Measurements from ENCODE around the gene TEC. TPM values are rescaled to one million over a fixed set of nuclear protein-coding genes. Genes with fewer than 3 reads are reported as not detected.

TEC gene
- total and polyA plus RNA-seq, 2 of the 8 experiments (the other 6 are each of a cell fraction or from before 2014, with no cell fraction given), result 0.73 to 1.8 TPM

DNA sequence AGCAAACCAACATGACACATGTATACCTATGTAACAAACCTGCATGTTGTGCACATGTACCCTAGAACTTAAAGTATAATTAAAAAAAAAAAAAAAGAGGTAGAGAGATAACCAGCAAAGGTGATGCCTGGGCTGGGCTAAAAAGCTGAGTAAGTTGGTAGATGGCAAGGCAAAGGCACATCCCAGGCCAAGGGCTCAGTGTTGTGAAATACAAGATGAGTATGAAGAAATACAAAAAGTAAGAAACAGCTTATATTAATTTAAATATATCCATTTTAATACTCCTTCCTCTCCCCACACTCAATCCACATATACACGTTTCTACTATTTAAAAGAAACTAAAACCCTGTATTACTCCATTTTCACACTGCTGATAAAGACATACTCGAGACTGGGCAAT is 25.8 kb downstream of the TEC start:
- no peaks in the 10 kb centered on the region for H3K4me1 ChIP-seq (replicated peaks in 1 of 4; ENCODE audit: control insufficient read depth in 3 of 4, insufficient read depth in 4 of 4, low read length in 3 of 4)
- H3K56ac ChIP-seq (replicated peaks; ENCODE audit: insufficient read length, low read depth, low read length), result no peak overlapping the region
- no peaks in the 10 kb centered on the region for H3K23me2 ChIP-seq (ENCODE audit: low read depth, low read length)
- no peak overlapping the region for H3K14ac ChIP-seq (ENCODE audit: insufficient read length)
- no peak overlapping the region for H2BK5ac ChIP-seq (ENCODE audit: low read depth, low read length)
- ChIA-PET CTCF (ENCODE audit: partially characterized antibody) (interaction anchor here (0.8 kb wide), 1 partner anchor 18 kb away, joined by 3 read pairs; no protein-coding TSS in a partner anchor), POLR2A (ENCODE audit: partially characterized antibody) (no interaction called here)
- no peak overlapping the region for H2AK5ac ChIP-seq (ENCODE audit: low read depth, low read length)
- no peak for FAIRE-seq
- H3K79me2 ChIP-seq (ENCODE audit: control insufficient read depth in 1 of 2, insufficient read depth in 2 of 2, low read length in 2 of 2), result no peaks in the 10 kb centered on the region
- no peak overlapping the region for H4K8ac ChIP-seq (ENCODE audit: extremely low read depth, insufficient read depth, low read length)
- WGBS, 2 experiments (ENCODE audit: extremely low coverage in 1 of 2, insufficient coverage in 1 of 2, insufficient read length in 1 of 2, insufficient replicate concordance in 2 of 2, low coverage in 1 of 2, low lambda C conversion rate in 2 of 2, missing lambda C conversion rate in 1 of 2), result 89 to 100% methylated on average over 1 to 2 of the region's 2 CpGs
- no peak overlapping the region for H2BK20ac ChIP-seq (ENCODE audit: low read length)
- no peak overlapping the region for H2BK120ac ChIP-seq (replicated peaks; ENCODE audit: low read depth, low read length)
- no peaks in the 10 kb centered on the region for H3K27me3 ChIP-seq (replicated peaks in 1 of 4; ENCODE audit: control insufficient read depth in 3 of 4, extremely low read depth in 1 of 4, insufficient read depth in 3 of 4, low read length in 3 of 4)
- H2AFZ ChIP-seq (ENCODE audit: low read length), result no peak overlapping the region
- H2BK12ac ChIP-seq (ENCODE audit: low read depth, low read length), result no peak overlapping the region
- no peaks in the 10 kb centered on the region for H3K9me3 ChIP-seq (ENCODE audit: insufficient read depth in 2 of 2, low read depth in 1 of 2, low read length in 1 of 2)
- no peak overlapping the region for H3K4ac ChIP-seq (replicated peaks; ENCODE audit: insufficient read length, low read depth, low read length)
- no peak overlapping the region for H3K18ac ChIP-seq (ENCODE audit: extremely low read depth, low read length)
- no peak overlapping the region for H3K27ac ChIP-seq (ENCODE audit: low read depth, low read length)
- no peaks in the 10 kb centered on the region; the same call in 1 of the 2 replicates for H3K79me1 ChIP-seq (ENCODE audit: low read depth, low read length)
- no peak overlapping the region for H2BK15ac ChIP-seq (ENCODE audit: low read length)
- no peak overlapping the region for H3K4me3 ChIP-seq (ENCODE audit: extremely low read depth in 1 of 4, insufficient read depth in 2 of 4, low read depth in 3 of 4, low read length in 4 of 4)
- no peak overlapping the region for H4K5ac ChIP-seq (ENCODE audit: insufficient read length, low read depth, low read length)
- no peak for DNase-seq (ENCODE audit: low read depth in 1 of 2, low spot score in 2 of 2)
- H4K91ac ChIP-seq (replicated peaks; ENCODE audit: insufficient read length, low read length), result no peak overlapping the region
- no peaks in the 10 kb centered on the region for H3K36me3 ChIP-seq (ENCODE audit: control insufficient read depth in 2 of 4, insufficient read depth in 4 of 4, low read length in 3 of 4)
- no peaks in the 10 kb centered on the region for H4K20me1 ChIP-seq (replicated peaks in 1 of 2; ENCODE audit: control insufficient read depth in 1 of 2, insufficient read depth in 2 of 2, low read length in 2 of 2)
- no peak overlapping the region for H3K23ac ChIP-seq (ENCODE audit: insufficient read length)
- H3K9ac ChIP-seq (replicated peaks in 1 of 4; ENCODE audit: extremely low read depth in 1 of 4, low read depth in 3 of 4, low read length in 3 of 4), result no peak overlapping the region
- H3K4me2 ChIP-seq (ENCODE audit: insufficient read depth in 1 of 2, low read depth in 2 of 2, low read length in 2 of 2), result no peak overlapping the region
- TF ChIP-seq BCL11A (IDR thresholded peaks at IDR 0.05; ENCODE audit: low read depth in 2 of 2, low read length in 2 of 2) (no peak), CEBPB (IDR thresholded peaks at IDR 0.05; ENCODE audit: low read depth, low read length) (no peak), SP2 (IDR thresholded peaks at IDR 0.05; ENCODE audit: low read length) (no peak), CBX5 (IDR thresholded peaks at IDR 0.05; ENCODE audit: low read depth, low read length) (no peak), MAFK (IDR thresholded peaks at IDR 0.05; ENCODE audit: low read depth, low read length) (no peak), TBP (IDR thresholded peaks at IDR 0.05; ENCODE audit: low read depth, low read length) (no peak), KDM1A (IDR thresholded peaks at IDR 0.05; ENCODE audit: borderline replicate concordance, low read length) (no peak), TEAD4 (IDR thresholded peaks at IDR 0.05; ENCODE audit: low read depth, low read length) (no peak), BRCA1 (IDR thresholded peaks at IDR 0.05; ENCODE audit: low read depth, low read length) (no peak), TAF1 (IDR thresholded peaks at IDR 0.05; ENCODE audit: low read depth, low read length) (no peak), BACH1 (IDR thresholded peaks at IDR 0.05; ENCODE audit: low read length) (no peak)
- TF ChIP-seq, protein P1, sequence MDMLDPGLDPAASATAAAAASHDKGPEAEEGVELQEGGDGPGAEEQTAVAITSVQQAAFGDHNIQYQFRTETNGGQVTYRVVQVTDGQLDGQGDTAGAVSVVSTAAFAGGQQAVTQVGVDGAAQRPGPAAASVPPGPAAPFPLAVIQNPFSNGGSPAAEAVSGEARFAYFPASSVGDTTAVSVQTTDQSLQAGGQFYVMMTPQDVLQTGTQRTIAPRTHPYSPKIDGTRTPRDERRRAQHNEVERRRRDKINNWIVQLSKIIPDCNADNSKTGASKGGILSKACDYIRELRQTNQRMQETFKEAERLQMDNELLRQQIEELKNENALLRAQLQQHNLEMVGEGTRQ (IDR thresholded peaks at IDR 0.05; ENCODE audit: low read length), result no peak
- TF ChIP-seq, protein P2, sequence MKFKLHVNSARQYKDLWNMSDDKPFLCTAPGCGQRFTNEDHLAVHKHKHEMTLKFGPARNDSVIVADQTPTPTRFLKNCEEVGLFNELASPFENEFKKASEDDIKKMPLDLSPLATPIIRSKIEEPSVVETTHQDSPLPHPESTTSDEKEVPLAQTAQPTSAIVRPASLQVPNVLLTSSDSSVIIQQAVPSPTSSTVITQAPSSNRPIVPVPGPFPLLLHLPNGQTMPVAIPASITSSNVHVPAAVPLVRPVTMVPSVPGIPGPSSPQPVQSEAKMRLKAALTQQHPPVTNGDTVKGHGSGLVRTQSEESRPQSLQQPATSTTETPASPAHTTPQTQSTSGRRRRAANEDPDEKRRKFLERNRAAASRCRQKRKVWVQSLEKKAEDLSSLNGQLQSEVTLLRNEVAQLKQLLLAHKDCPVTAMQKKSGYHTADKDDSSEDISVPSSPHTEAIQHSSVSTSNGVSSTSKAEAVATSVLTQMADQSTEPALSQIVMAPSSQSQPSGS (IDR thresholded peaks at IDR 0.05; ENCODE audit: low read length), result no peak

All from H1 (cell line).